Esophagus squamous epithelium (tissue), 4 donors: ENCODE data around the gene PPM1D.

Experiments used
- POLR2A ChIP-seq, 4 donors: fragments of 450-650 bp; IDR thresholded peaks; one replicate each; pipeline ENCODE4 v1.6.1; 2017; ENCODE audit warnings: antibody characterized with exemption in 4 of 4, mild to moderate bottlenecking in 4 of 4, moderate library complexity in 3 of 4
- TF ChIP-seq, protein P1 (sequence below), 6 experiments: fragments of 450-650 bp in 4 of 6; fragments of 200-600 bp in 2 of 6; sonication (generic) in 2 of 6; IDR thresholded peaks; one replicate each; pipeline ENCODE4 v1.5.1; 2016 to 2019; ENCODE audit warnings: antibody characterized with exemption in 6 of 6, mild to moderate bottlenecking in 4 of 6, moderate library complexity in 4 of 6

DNA sequence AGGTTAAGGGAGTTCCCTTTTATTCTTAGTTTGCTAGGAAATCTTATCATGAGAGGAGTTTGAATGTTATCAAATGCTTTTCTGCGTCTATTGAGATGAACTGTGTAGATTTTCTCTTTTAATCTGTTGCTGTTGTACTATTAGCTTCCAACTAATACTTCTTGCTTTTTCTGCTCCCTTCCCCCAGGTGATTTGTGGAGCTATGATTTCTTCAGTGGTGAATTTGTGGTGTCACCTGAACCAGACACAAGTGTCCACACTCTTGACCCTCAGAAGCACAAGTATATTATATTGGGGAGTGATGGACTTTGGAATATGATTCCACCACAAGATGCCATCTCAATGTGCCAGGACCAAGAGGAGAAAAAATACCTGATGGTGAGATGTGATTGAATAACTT lies 47.7 kb downstream of the PPM1D start:
- TF ChIP-seq, protein P1, sequence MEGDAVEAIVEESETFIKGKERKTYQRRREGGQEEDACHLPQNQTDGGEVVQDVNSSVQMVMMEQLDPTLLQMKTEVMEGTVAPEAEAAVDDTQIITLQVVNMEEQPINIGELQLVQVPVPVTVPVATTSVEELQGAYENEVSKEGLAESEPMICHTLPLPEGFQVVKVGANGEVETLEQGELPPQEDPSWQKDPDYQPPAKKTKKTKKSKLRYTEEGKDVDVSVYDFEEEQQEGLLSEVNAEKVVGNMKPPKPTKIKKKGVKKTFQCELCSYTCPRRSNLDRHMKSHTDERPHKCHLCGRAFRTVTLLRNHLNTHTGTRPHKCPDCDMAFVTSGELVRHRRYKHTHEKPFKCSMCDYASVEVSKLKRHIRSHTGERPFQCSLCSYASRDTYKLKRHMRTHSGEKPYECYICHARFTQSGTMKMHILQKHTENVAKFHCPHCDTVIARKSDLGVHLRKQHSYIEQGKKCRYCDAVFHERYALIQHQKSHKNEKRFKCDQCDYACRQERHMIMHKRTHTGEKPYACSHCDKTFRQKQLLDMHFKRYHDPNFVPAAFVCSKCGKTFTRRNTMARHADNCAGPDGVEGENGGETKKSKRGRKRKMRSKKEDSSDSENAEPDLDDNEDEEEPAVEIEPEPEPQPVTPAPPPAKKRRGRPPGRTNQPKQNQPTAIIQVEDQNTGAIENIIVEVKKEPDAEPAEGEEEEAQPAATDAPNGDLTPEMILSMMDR (IDR thresholded peaks at IDR 0.05) = no peak
- no peak for TF ChIP-seq POLR2A (IDR thresholded peaks at IDR 0.05)
